Trophoblast cell (in vitro differentiated cells and primary cell): ENCODE measurements around the gene PCIF1.

Source experiments
- DNase-seq, 2 donors: peaks; one replicate each; pipeline ENCODE4 v3.0.0-alpha.2; 2016
- H2AFZ ChIP-seq: 2 replicates; pipeline ENCODE4 v1.6.1; 2013; ENCODE audit warnings: low read length, moderate library complexity, mild to moderate bottlenecking; ENCODE audit not compliant: insufficient read depth, poor library complexity
- H2AK5ac ChIP-seq: 2 replicates; pipeline ENCODE4 v1.6.1; 2013; ENCODE audit warnings: mild to moderate bottlenecking, low read length
- H2BK120ac ChIP-seq: 2 replicates; pipeline ENCODE4 v1.6.1; 2013; ENCODE audit warnings: low read length, mild to moderate bottlenecking, moderate library complexity; ENCODE audit not compliant: insufficient read depth, poor library complexity
- H2BK12ac ChIP-seq: 2 replicates; pipeline ENCODE4 v1.6.1; 2013; ENCODE audit warnings: mild to moderate bottlenecking, low read length, moderate library complexity
- H2BK5ac ChIP-seq: 2 replicates; pipeline ENCODE4 v1.6.1; 2013; ENCODE audit warnings: low read length, low read depth, moderate library complexity, mild to moderate bottlenecking; ENCODE audit not compliant: poor library complexity
- H3K14ac ChIP-seq: 2 replicates; pipeline ENCODE4 v1.6.1; 2013; ENCODE audit warnings: mild to moderate bottlenecking, low read length
- H3K18ac ChIP-seq: 2 replicates; pipeline ENCODE4 v1.6.1; 2013; ENCODE audit warnings: mild to moderate bottlenecking, low read length
- H3K23ac ChIP-seq: 2 replicates; pipeline ENCODE4 v1.6.1; 2013; ENCODE audit warnings: low read length
- H3K27ac ChIP-seq: 2 replicates; pipeline ENCODE4 v1.5.1; 2013; ENCODE audit warnings: low read depth, mild to moderate bottlenecking, inconsistent platforms, low read length, moderate library complexity
- H3K27me3 ChIP-seq: 2 replicates; pipeline ENCODE4 v1.6.1; 2013; ENCODE audit warnings: inconsistent platforms, mild to moderate bottlenecking, low read length, moderate library complexity; ENCODE audit not compliant: insufficient read depth
- H3K36me3 ChIP-seq, 2 experiments: 1 replicate in 1 of 2; 2 replicates in 1 of 2; pipeline ENCODE4 v1.6.1; 2013; ENCODE audit warnings: low read length in 2 of 2, mild to moderate bottlenecking in 2 of 2, moderate library complexity in 1 of 2; ENCODE audit not compliant: insufficient read depth in 2 of 2, control insufficient read depth in 1 of 2
- H3K4ac ChIP-seq: 2 replicates; pipeline ENCODE4 v1.6.1; 2013; ENCODE audit warnings: low read depth, mild to moderate bottlenecking, low read length, moderate library complexity
- H3K4me1 ChIP-seq, 2 experiments: 1 replicate in 1 of 2; 2 replicates in 1 of 2; pipeline ENCODE4 v1.6.1; 2013; ENCODE audit warnings: low read length in 2 of 2, mild to moderate bottlenecking in 2 of 2, moderate library complexity in 1 of 2; ENCODE audit not compliant: insufficient read depth in 2 of 2, control insufficient read depth in 1 of 2
- H3K4me2 ChIP-seq: 2 replicates; pipeline ENCODE4 v1.6.1; 2013; ENCODE audit warnings: inconsistent platforms, mild to moderate bottlenecking, low read length, moderate library complexity
- H3K4me3 ChIP-seq: 2 replicates; pipeline ENCODE4 v1.5.1; 2013; ENCODE audit warnings: mild to moderate bottlenecking, low read depth, low read length, inconsistent platforms
- H3K79me1 ChIP-seq: one replicate; pipeline ENCODE4 v1.6.1; 2013; ENCODE audit warnings: low read length
- H3K79me2 ChIP-seq: 2 replicates; pipeline ENCODE4 v1.6.1; 2013; ENCODE audit warnings: low read length, mild to moderate bottlenecking; ENCODE audit not compliant: control insufficient read depth, insufficient read depth, poor library complexity
- H3K9ac ChIP-seq: 2 replicates; pipeline ENCODE4 v1.6.1; 2013; ENCODE audit warnings: mild to moderate bottlenecking, low read length
- H3K9me3 ChIP-seq: 2 replicates; pipeline ENCODE4 v1.6.1; 2013; ENCODE audit warnings: low read depth, mild to moderate bottlenecking, control low read depth, inconsistent platforms, low read length; ENCODE audit not compliant: insufficient read depth
- H4K12ac ChIP-seq: 2 replicates; pipeline ENCODE4 v1.6.1; 2013; ENCODE audit warnings: low read depth, mild to moderate bottlenecking, low read length, moderate library complexity
- H4K8ac ChIP-seq: 2 replicates; pipeline ENCODE4 v1.6.1; 2013; ENCODE audit warnings: low read depth, mild to moderate bottlenecking, low read length, moderate library complexity
- H4K91ac ChIP-seq: one replicate; pipeline ENCODE4 v1.6.1; 2013; ENCODE audit warnings: low read depth, mild to moderate bottlenecking, low read length, moderate library complexity
- WGBS: extraction: QIAGEN DNeasy Blood & Tissue Kit; methylation state at CpG from one replicate; pipeline ENCODE4 v1.1.7; 2013; ENCODE audit warnings: missing lambda C conversion rate; ENCODE audit not compliant: insufficient read length, insufficient coverage; ENCODE audit errors: extremely low coverage; 5-methylcytosine and 5-hydroxymethylcytosine counted together

Gene PCIF1

DNA sequence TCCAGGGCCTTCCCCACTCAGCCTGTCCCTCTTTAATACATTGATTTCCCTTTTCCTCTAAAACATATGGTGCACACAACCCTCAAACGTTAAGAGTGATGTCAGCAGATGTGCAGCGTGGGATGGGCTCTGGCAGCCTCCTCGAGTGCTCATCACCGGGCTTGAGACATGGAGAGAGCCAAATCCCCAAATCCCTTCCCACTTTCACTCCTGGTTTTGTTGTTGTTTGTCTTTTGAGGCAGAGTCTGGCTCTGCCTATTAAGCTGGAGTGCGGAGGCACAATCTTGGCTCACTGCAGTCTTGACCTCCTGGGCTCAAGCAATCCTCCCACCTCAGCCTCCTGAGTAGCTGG lies 16.7 kb upstream of the PCIF1 start:
- Histone ChIP-seq H2BK12ac (no peak overlapping the region), H3K9me3 (no peaks in the 10 kb centered on the region), H3K79me1 (no peaks in the 10 kb centered on the region), H3K36me3 (no peaks in the 10 kb centered on the region), H4K91ac (no peak overlapping the region), H3K4me3 (no peak overlapping the region), H4K8ac (no peak overlapping the region), H2AFZ (no peak overlapping the region), H3K23ac (no peak overlapping the region), H3K27ac (no peak overlapping the region), H2AK5ac (no peak overlapping the region), H3K79me2 (no peaks in the 10 kb centered on the region), H3K4ac (no peak overlapping the region), H3K18ac (no peak overlapping the region), H2BK5ac (no peak overlapping the region), H3K9ac (no peak overlapping the region), H3K27me3 (no peaks in the 10 kb centered on the region), H3K4me1 (no peaks in the 10 kb centered on the region), H2BK120ac (no peak overlapping the region), H3K14ac (no peak overlapping the region), H3K4me2 (no peak overlapping the region), H4K12ac (no peak overlapping the region)
- no peak for DNase-seq
- WGBS, result no CpG with 5 or more reads among the region's 5 CpGs

DNA sequence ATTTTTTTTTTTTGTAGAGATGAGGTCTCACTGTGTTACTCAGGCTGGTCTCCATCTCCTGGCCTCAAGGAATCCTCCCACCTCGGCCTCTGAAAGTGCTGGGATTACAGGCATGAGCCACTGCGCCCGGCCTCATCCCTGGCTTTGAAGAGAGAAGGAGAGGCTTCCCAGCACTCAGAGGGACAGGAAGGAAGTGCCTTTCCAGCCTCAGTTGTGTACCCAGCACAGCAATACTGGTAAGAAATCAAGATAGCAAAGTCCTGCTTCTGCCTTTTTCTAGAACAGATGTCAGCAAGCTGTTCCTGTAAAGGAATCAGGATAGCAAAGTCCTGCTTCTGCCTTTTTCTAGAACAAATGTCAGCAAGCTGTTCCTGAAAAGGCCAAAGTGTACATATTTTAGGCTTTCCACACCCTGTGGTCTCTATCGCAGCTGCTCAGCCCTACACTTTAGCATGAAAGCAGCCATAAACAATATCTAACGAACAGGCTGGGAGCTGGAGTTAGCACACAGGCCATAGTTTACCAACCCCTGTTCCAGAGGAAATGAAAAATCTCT lies 16.2 kb upstream of the PCIF1 start:
- H3K27me3 ChIP-seq, result no peaks in the 10 kb centered on the region
- no peak overlapping the region for H3K23ac ChIP-seq
- no peak overlapping the region for H4K91ac ChIP-seq
- H3K79me1 ChIP-seq, result no peaks in the 10 kb centered on the region
- H3K4me2 ChIP-seq, result no peak overlapping the region
- H3K36me3 ChIP-seq, result no peaks in the 10 kb centered on the region
- no peaks in the 10 kb centered on the region for H3K4me1 ChIP-seq
- H2BK12ac ChIP-seq, result no peak overlapping the region
- H2AFZ ChIP-seq, result no peak overlapping the region
- no peak overlapping the region for H3K14ac ChIP-seq
- H3K27ac ChIP-seq, result no peak overlapping the region
- no peak for DNase-seq
- no peak overlapping the region for H3K9ac ChIP-seq
- no peak overlapping the region for H2AK5ac ChIP-seq
- no peak overlapping the region for H3K18ac ChIP-seq
- no peaks in the 10 kb centered on the region for H3K79me2 ChIP-seq
- no CpG with 5 or more reads among the region's 5 CpGs for WGBS
- H2BK120ac ChIP-seq, result no peak overlapping the region
- no peak overlapping the region for H3K4ac ChIP-seq
- no peaks in the 10 kb centered on the region for H3K9me3 ChIP-seq
- H3K4me3 ChIP-seq, result no peak overlapping the region
- H4K12ac ChIP-seq, result no peak overlapping the region
- no peak overlapping the region for H2BK5ac ChIP-seq
- H4K8ac ChIP-seq, result no peak overlapping the region

DNA sequence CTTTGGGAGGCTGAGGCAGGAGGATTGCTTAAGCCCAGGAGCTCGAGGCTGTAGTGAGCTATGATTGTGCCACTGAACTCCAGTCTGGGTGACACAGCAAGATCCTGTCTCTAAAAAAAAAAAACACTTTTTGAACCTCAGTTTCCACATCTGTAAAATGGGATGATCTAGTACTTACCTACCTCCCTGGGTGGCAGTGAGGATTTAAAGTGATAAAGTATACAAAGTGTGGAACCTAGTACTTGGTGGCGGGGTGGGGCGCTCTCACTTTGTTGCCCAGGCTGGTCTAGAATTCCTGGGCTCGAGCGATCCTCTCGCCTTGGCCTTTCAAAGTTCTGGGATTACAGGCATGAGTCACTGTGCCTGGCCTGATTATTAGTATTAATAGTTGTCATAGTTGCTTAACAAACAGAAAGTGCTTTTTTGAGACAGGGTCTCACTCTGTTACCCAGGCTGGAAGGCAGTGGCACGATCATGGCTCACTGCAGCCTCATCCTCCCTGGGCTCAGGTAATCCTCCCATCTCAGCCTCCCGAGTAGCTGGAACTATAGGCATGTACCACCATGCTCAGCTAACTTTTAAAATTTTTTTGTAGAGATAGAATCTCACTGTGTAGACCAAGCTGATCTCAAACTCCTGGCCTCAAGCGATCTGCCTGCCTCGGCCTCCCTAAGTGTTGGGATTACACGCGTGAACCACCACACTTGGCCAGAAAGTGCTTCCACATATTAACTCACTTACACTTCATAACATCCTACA lies 15.5 kb upstream of the PCIF1 start:
- H3K79me1 ChIP-seq, result no peaks in the 10 kb centered on the region
- no peak overlapping the region for H3K14ac ChIP-seq
- no peaks in the 10 kb centered on the region for H3K36me3 ChIP-seq
- H2BK12ac ChIP-seq, result no peak overlapping the region
- no peak overlapping the region for H3K18ac ChIP-seq
- H3K4me3 ChIP-seq, result no peak overlapping the region
- H2BK5ac ChIP-seq, result no peak overlapping the region
- H4K91ac ChIP-seq, result no peak overlapping the region
- no peaks in the 10 kb centered on the region for H3K9me3 ChIP-seq
- WGBS, result no CpG with 5 or more reads among the region's 12 CpGs
- no peak overlapping the region for H2BK120ac ChIP-seq
- peak; percentile 59 to 74 for DNase-seq
- no peak overlapping the region for H2AFZ ChIP-seq
- H3K79me2 ChIP-seq, result no peaks in the 10 kb centered on the region
- H3K23ac ChIP-seq, result no peak overlapping the region
- no peak overlapping the region for H3K4ac ChIP-seq
- H3K4me1 ChIP-seq, result no peaks in the 10 kb centered on the region
- no peak overlapping the region for H3K4me2 ChIP-seq
- no peak overlapping the region for H2AK5ac ChIP-seq
- H4K8ac ChIP-seq, result no peak overlapping the region
- H3K27ac ChIP-seq, result no peak overlapping the region
- no peak overlapping the region for H3K9ac ChIP-seq
- no peak overlapping the region for H4K12ac ChIP-seq
- no peaks in the 10 kb centered on the region for H3K27me3 ChIP-seq

DNA sequence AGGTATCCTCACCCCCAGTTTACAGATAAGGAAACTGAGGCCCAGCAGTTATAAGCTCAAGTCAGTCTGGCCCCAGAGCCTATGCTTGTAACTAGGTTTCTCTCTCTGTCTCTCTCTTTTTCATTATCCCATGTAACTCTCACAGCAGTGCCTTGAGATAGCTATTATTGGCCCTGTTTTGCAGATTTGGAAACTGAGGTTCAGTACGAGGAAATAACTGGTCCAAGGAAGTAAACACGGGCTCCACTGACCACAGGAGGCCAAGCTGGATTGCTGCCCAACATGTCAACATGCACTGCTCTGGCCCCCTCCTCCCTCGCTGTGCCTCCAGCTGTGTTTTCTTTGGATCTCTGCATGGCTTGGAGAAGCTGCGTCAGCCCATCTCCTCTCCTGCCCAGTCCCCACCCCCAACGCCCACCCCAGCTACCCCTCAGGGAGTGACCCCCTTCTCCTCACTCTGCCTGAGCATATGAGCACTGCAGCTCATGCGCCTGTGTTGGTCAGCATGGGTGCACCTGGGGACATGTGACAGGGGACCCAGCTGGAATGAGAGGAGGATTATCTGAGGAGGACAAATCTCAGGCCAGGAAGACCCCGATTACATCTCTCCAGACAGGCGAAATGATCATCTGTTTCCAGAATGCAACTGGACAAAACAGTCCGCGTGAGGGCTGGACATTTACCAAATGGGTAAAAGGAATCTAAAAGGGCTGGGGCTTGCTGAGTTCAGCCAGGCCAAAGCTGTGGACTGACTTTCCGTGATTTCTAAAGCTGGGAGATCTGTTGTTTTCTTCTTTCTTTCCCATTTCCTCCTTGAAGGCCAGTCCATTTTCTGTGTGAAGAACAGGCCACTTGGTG lies 14.7 kb upstream of the PCIF1 start:
- no peak overlapping the region for H2BK12ac ChIP-seq
- no peak for DNase-seq
- no peak overlapping the region for H2AFZ ChIP-seq
- no peaks in the 10 kb centered on the region for H3K79me1 ChIP-seq
- no peaks in the 10 kb centered on the region for H3K4me1 ChIP-seq
- H3K4ac ChIP-seq, result no peak overlapping the region
- H3K79me2 ChIP-seq, result no peaks in the 10 kb centered on the region
- H4K12ac ChIP-seq, result no peak overlapping the region
- no peak overlapping the region for H4K8ac ChIP-seq
- H2BK5ac ChIP-seq, result no peak overlapping the region
- H3K23ac ChIP-seq, result no peak overlapping the region
- no peak overlapping the region for H2BK120ac ChIP-seq
- no peak overlapping the region for H3K18ac ChIP-seq
- no peak overlapping the region for H4K91ac ChIP-seq
- H3K9me3 ChIP-seq, result no peaks in the 10 kb centered on the region
- no peaks in the 10 kb centered on the region for H3K27me3 ChIP-seq
- no peak overlapping the region for H3K4me2 ChIP-seq
- no CpG with 5 or more reads among the region's 11 CpGs for WGBS
- H3K9ac ChIP-seq, result no peak overlapping the region
- no peak overlapping the region for H3K14ac ChIP-seq
- H2AK5ac ChIP-seq, result no peak overlapping the region
- no peak overlapping the region for H3K4me3 ChIP-seq
- H3K27ac ChIP-seq, result no peak overlapping the region
- no peaks in the 10 kb centered on the region for H3K36me3 ChIP-seq
